IMR-90 (cell line): ENCODE data around the gene SRC. TPM values are rescaled to one million over a fixed set of nuclear protein-coding genes. Genes with fewer than 3 reads are reported as not detected.

ENCODE experiments used
- ATAC-seq: fragments of 200-7000 bp; cut with Tn5 transposase; 2 replicates; pipeline ENCODE4 v1.9.1; 2020; ENCODE audit warnings: low read depth, mild to moderate bottlenecking, moderate library complexity
- BruUV-seq: library from RNA; stranded (reverse); fragments of 400-500 nt; replicated peaks from 2 replicates; lab custom pipeline; 2021; lab: Mats Ljungman, UMichigan
- CTCF ChIA-PET: fragments of 300-600 bp; formaldehyde crosslinking; extraction: SDS; loops from one replicate; lab custom pipeline; 2021; ENCODE audit warnings: antibody characterized with exemption; lab: Yijun Ruan, JAX
- POLR2A ChIA-PET: fragments of 300-600 bp; sonication (Branson Sonifier 250); formaldehyde crosslinking; loops from one replicate; lab custom pipeline; 2022; ENCODE audit warnings: antibody characterized with exemption; ENCODE audit not compliant: unreplicated experiment; lab: Charles Lee
- DNase-seq: peaks from one replicate; pipeline ENCODE4 v3.0.0; 2013
- H2AFZ ChIP-seq: replicated peaks from 2 replicates; pipeline ENCODE3; 2013; ENCODE audit warnings: low read length, mild to moderate bottlenecking; ENCODE audit not compliant: poor library complexity
- H2AK5ac ChIP-seq: 2 replicates; pipeline ENCODE4 v1.6.1; 2013; ENCODE audit warnings: low read depth, low read length, inconsistent platforms
- H2AK9ac ChIP-seq: replicated peaks from 2 replicates; pipeline ENCODE3; 2013; ENCODE audit warnings: mild to moderate bottlenecking, low read depth, low read length, moderate library complexity; ENCODE audit not compliant: poor library complexity
- H2BK120ac ChIP-seq: 2 replicates; pipeline ENCODE4 v1.6.1; 2013; ENCODE audit warnings: low read depth, low read length, inconsistent platforms
- H2BK15ac ChIP-seq: 3 replicates; pipeline ENCODE4 v1.6.1; 2013; ENCODE audit warnings: low read depth, low read length, inconsistent platforms
- H2BK20ac ChIP-seq: 2 replicates; pipeline ENCODE4 v1.6.1; 2013; ENCODE audit warnings: low read depth, mild to moderate bottlenecking, inconsistent platforms, low read length, moderate library complexity
- H2BK5ac ChIP-seq: 2 replicates; pipeline ENCODE4 v1.6.1; 2013; ENCODE audit warnings: mild to moderate bottlenecking, low read depth, low read length, inconsistent platforms; ENCODE audit not compliant: poor library complexity, severe bottlenecking
- H3K14ac ChIP-seq: replicated peaks from 2 replicates; pipeline ENCODE4 v1.6.1; 2013; ENCODE audit warnings: low read depth, low read length, inconsistent platforms
- H3K18ac ChIP-seq: 2 replicates; pipeline ENCODE4 v1.6.1; 2013; ENCODE audit warnings: low read depth, low read length, control low read depth
- H3K23ac ChIP-seq: 2 replicates; pipeline ENCODE4 v1.6.1; 2013; ENCODE audit warnings: low read depth, low read length, inconsistent platforms
- H3K27ac ChIP-seq: 2 replicates; pipeline ENCODE4 v1.5.1; 2013; ENCODE audit warnings: mild to moderate bottlenecking, control low read depth, low read length; ENCODE audit not compliant: insufficient read depth
- H3K27me3 ChIP-seq: 2 replicates; pipeline ENCODE4 v1.6.1; 2013; ENCODE audit warnings: low read length; ENCODE audit not compliant: control insufficient read depth, insufficient read depth
- H3K36me3 ChIP-seq: 2 replicates; pipeline ENCODE4 v1.6.1; 2013; ENCODE audit warnings: low read length, mixed read lengths; ENCODE audit not compliant: control insufficient read depth, insufficient read depth
- H3K4ac ChIP-seq: 2 replicates; pipeline ENCODE4 v1.6.1; 2013; ENCODE audit warnings: low read depth, low read length, inconsistent platforms
- H3K4me1 ChIP-seq: 2 replicates; pipeline ENCODE4 v1.6.1; 2013; ENCODE audit warnings: low read length, mixed read lengths; ENCODE audit not compliant: control insufficient read depth, insufficient read depth
- H3K4me2 ChIP-seq: 2 replicates; pipeline ENCODE4 v1.6.1; 2013; ENCODE audit warnings: low read depth, mild to moderate bottlenecking, control low read depth, low read length, moderate library complexity
- H3K4me3 ChIP-seq: 2 replicates; pipeline ENCODE4 v1.5.1; 2013; ENCODE audit warnings: low read depth, mild to moderate bottlenecking, control low read depth, low read length, moderate library complexity; ENCODE audit not compliant: insufficient read depth
- H3K56ac ChIP-seq: 2 replicates; pipeline ENCODE4 v1.6.1; 2013; ENCODE audit warnings: low read length, inconsistent platforms; ENCODE audit not compliant: insufficient read depth; ENCODE audit errors: extremely low read depth
- H3K79me1 ChIP-seq, 2 experiments: 2 replicates each; pipeline ENCODE4 v1.6.1; 2013; ENCODE audit warnings: low read length in 2 of 2, inconsistent platforms in 1 of 2, low read depth in 1 of 2
- H3K9ac ChIP-seq: 2 replicates; pipeline ENCODE4 v1.6.1; 2013; ENCODE audit warnings: low read depth, low read length, control low read depth
- H3K9me1 ChIP-seq: 2 replicates; pipeline ENCODE4 v1.6.1; 2013; ENCODE audit warnings: low read length, inconsistent platforms; ENCODE audit not compliant: insufficient read depth
- H3K9me3 ChIP-seq: 2 replicates; pipeline ENCODE4 v1.6.1; 2013; ENCODE audit warnings: low read length; ENCODE audit not compliant: control insufficient read depth, insufficient read depth
- H4K20me1 ChIP-seq: 2 replicates; pipeline ENCODE4 v1.6.1; 2013; ENCODE audit warnings: low read length, inconsistent platforms; ENCODE audit not compliant: insufficient read depth
- H4K5ac ChIP-seq: 2 replicates; pipeline ENCODE4 v1.6.1; 2013; ENCODE audit warnings: mild to moderate bottlenecking, low read depth, low read length, control low read depth
- H4K8ac ChIP-seq, 2 experiments: 2 replicates each; pipeline ENCODE4 v1.6.1; 2013; ENCODE audit warnings: low read depth in 2 of 2, low read length in 2 of 2, control low read depth in 1 of 2, inconsistent platforms in 1 of 2
- H4K91ac ChIP-seq: 2 replicates; pipeline ENCODE4 v1.6.1; 2013; ENCODE audit warnings: low read depth, low read length, inconsistent platforms; ENCODE audit not compliant: insufficient read depth
- BHLHE40 ChIP-seq: fragments of 150-350 bp; IDR thresholded peaks from 2 replicates; pipeline ENCODE4 v1.6.1; 2016; ENCODE audit warnings: mild to moderate bottlenecking, low read depth, low read length
- CEBPB ChIP-seq: IDR thresholded peaks from 2 replicates; pipeline ENCODE4 v1.6.1; 2012; ENCODE audit warnings: low read depth, low read length, improper control_type of control experiment
- CHD1 ChIP-seq: IDR thresholded peaks from 2 replicates; pipeline ENCODE4 v1.6.1; 2012; ENCODE audit warnings: low read depth, low read length, improper control_type of control experiment
- CTCF ChIP-seq: conservative IDR thresholded peaks from 2 replicates; pipeline ENCODE4 v1.5.1; 2012; ENCODE audit warnings: mild to moderate bottlenecking, low read depth, low read length, improper control_type of control experiment
- ELK1 ChIP-seq: fragments of 150-350 bp; IDR thresholded peaks from 2 replicates; pipeline ENCODE4 v1.6.1; 2016; ENCODE audit warnings: low read depth, mild to moderate bottlenecking, low read length, moderate library complexity, borderline replicate concordance
- FOS ChIP-seq: fragments of 150-350 bp; IDR thresholded peaks from 2 replicates; pipeline ENCODE4 v1.6.1; 2016; ENCODE audit warnings: low read depth, low read length
- MAFK ChIP-seq: IDR thresholded peaks from 2 replicates; pipeline ENCODE4 v1.6.1; 2012; ENCODE audit warnings: low read depth, low read length, improper control_type of control experiment
- MAZ ChIP-seq: IDR thresholded peaks from 2 replicates; pipeline ENCODE4 v1.6.1; 2012; ENCODE audit warnings: low read depth, mild to moderate bottlenecking, low read length, improper control_type of control experiment, moderate library complexity, borderline replicate concordance
- MXI1 ChIP-seq: IDR thresholded peaks from 2 replicates; pipeline ENCODE4 v1.6.1; 2012; ENCODE audit warnings: low read depth, mild to moderate bottlenecking, low read length, moderate library complexity, borderline replicate concordance
- NFE2L2 ChIP-seq: fragments of 150-350 bp; IDR thresholded peaks from 2 replicates; pipeline ENCODE4 v1.6.1; 2016; ENCODE audit warnings: low read depth, mild to moderate bottlenecking, low read length
- POLR2A ChIP-seq: IDR thresholded peaks from 2 replicates; pipeline ENCODE4 v1.6.1; 2012; ENCODE audit warnings: mild to moderate bottlenecking, low read depth, low read length
- RAD21 ChIP-seq: IDR thresholded peaks from 2 replicates; pipeline ENCODE4 v1.6.1; 2012; ENCODE audit warnings: low read length, improper control_type of control experiment
- RCOR1 ChIP-seq: IDR thresholded peaks from 2 replicates; pipeline ENCODE4 v1.6.1; 2012; ENCODE audit warnings: mild to moderate bottlenecking, low read length, improper control_type of control experiment; ENCODE audit not compliant: insufficient replicate concordance
- RFX5 ChIP-seq: IDR thresholded peaks from 2 replicates; pipeline ENCODE4 v1.8.0; 2012; ENCODE audit warnings: low read depth, mild to moderate bottlenecking, low read length, moderate library complexity
- SMC3 ChIP-seq: fragments of 150-350 bp; IDR thresholded peaks from 2 replicates; pipeline ENCODE4 v1.6.1; 2016; ENCODE audit warnings: low read depth, mild to moderate bottlenecking, antibody characterized with exemption, low read length, moderate library complexity
- USF2 ChIP-seq: fragments of 150-350 bp; IDR thresholded peaks from 2 replicates; pipeline ENCODE4 v1.6.1; 2017; ENCODE audit warnings: mild to moderate bottlenecking, antibody characterized with exemption, low read length, low read depth
- WGBS, 2 experiments: methylation state at CpG; one replicate each; pipeline versions ENCODE4 v1.1.5 to v1.1.7; 2013; ENCODE audit warnings: missing lambda C conversion rate in 2 of 2; ENCODE audit not compliant: insufficient read length in 1 of 2; ENCODE audit errors: extremely low coverage in 2 of 2; 5-methylcytosine and 5-hydroxymethylcytosine counted together
- dilution Hi-C: fragments of 300-500 bp; cut with HindIII; formaldehyde crosslinking; loops from one replicate; pipeline ENCODE4 v1.14.3; 2018; ENCODE audit warnings: low sequenced_read_pairs; ENCODE audit not compliant: unreplicated experiment
- in situ Hi-C: fragments of 300-500 bp; cut with MboI; formaldehyde crosslinking; loops from 3 replicates; pipeline ENCODE4 v1.14.3; 2019; ENCODE audit warnings: low sequenced_read_pairs, inconsistent platforms, mixed read lengths
- intact Hi-C: fragments of 100-400 bp; cut with micrococcal nuclease; formaldehyde crosslinking; loops from 2 replicates; pipeline ENCODE4 v1.10.0; 2022
- polyA plus RNA-seq, 3 experiments: library from polyadenylated mRNA; depleted of rRNA; stranded (reverse); fragments of >200 nt; gene quantifications; 2 replicates each; pipeline ENCODE4 v1.2.3, GENCODE V29; 2012; ENCODE audit warnings: low replicate concordance in 1 of 3
- total RNA-seq: library from RNA; depleted of rRNA; stranded (reverse); fragments of >200 nt; gene quantifications from 2 replicates; pipeline ENCODE4 v1.2.3, GENCODE V29; 2012

Gene SRC
- total and polyA plus RNA-seq, 2 of the 4 experiments (the other 2 are of a cell fraction): 7.0 to 24.2 TPM

- WGBS, 2 experiments: 80% methylated on average over 1 of the region's 6 CpGs; no CpG with 5 or more reads in 1 of the 2 experiments
- no peak for ATAC-seq
- in situ Hi-C loops (no loop called here), intact Hi-C loops (no loop called here), dilution Hi-C loops (no loop called here)
- CTCF ChIA-PET: interaction anchor here (0.6 kb wide), 1 partner anchor 64 kb away, joined by 3 read pairs; no protein-coding TSS in a partner anchor
- Histone ChIP-seq H3K27ac (no peak overlapping the region), H3K9me3 (no peaks in the 10 kb centered on the region), H2AK5ac (no peak overlapping the region), H3K27me3 (peaks cover 14% of the 10 kb centered on the region), H4K20me1 (peaks cover 6% of the 10 kb centered on the region; the same call in 1 of the 2 replicates), H4K91ac (no peak overlapping the region), H3K4ac (no peak overlapping the region), H3K18ac (no peak overlapping the region), H3K4me1 (peaks cover 2% of the 10 kb centered on the region; the same call in 1 of the 2 replicates), H3K79me1 (no peaks in the 10 kb centered on the region), H3K9me1 (peaks cover 5% of the 10 kb centered on the region; the same call in 1 of the 2 replicates), H3K9ac (no peak overlapping the region), H4K5ac (no peak overlapping the region), H3K23ac (no peak overlapping the region), H2BK15ac (no peak overlapping the region), H4K8ac (no peak overlapping the region), H3K14ac (no peak overlapping the region), H2BK5ac (no peak overlapping the region), H2BK120ac (no peak overlapping the region), H3K4me3 (no peak overlapping the region), H3K36me3 (peaks cover 24% of the 10 kb centered on the region), H2BK20ac (no peak overlapping the region), H3K56ac (no peak overlapping the region), H2AFZ (no peak overlapping the region), H2AK9ac (no peak overlapping the region), H3K4me2 (no peak overlapping the region)
- TF ChIP-seq USF2 (no peak), SMC3 (no peak), RCOR1 (no peak), CTCF (no peak), BHLHE40 (no peak), FOS (no peak), CEBPB (no peak), NFE2L2 (no peak), ELK1 (no peak), RFX5 (no peak), RAD21 (no peak), POLR2A (no peak), MXI1 (no peak), MAFK (no peak), CHD1 (no peak), MAZ (no peak)
- POLR2A ChIA-PET: no interaction called here
- DNase-seq: no peak
- BruUV-seq: no TSS peak
Observed at GRCh38 chr20:37404461-37404890, 58.5 kb downstream of the SRC start.
